Measurements from ENCODE around the gene TEX50.
"Not testable (repeated sequence)": the region's sequence is repeated elsewhere in the genome, so short reads cannot be mapped to it uniquely, and the experiment has no call there.

The TEX50 gene

DNA sequence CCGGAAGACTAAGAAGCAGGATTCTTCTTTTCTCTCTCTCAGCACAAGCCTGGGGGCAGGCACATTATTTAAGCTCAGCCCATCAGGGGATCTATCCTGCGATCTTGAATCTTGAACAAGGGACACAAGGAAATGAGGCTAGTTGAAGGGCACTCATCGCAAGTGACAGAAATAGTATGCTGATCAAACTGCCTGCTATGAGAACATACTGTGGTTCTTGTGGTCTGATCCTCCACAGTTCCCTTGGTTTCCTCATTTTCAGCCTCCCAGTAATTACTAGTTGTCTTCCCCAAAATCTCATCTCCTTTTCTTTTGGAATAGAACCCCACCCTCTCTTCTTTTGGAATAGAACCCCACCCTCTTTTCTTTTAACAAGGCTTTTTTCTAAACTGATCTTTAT lies 28.0 kb downstream of the TEX50 start:
- no peak for DNase-seq

- DNase-seq = no peak
Observed at GRCh38 chr1:173666646-173667045, 31.5 kb downstream of the TEX50 start.

DNA sequence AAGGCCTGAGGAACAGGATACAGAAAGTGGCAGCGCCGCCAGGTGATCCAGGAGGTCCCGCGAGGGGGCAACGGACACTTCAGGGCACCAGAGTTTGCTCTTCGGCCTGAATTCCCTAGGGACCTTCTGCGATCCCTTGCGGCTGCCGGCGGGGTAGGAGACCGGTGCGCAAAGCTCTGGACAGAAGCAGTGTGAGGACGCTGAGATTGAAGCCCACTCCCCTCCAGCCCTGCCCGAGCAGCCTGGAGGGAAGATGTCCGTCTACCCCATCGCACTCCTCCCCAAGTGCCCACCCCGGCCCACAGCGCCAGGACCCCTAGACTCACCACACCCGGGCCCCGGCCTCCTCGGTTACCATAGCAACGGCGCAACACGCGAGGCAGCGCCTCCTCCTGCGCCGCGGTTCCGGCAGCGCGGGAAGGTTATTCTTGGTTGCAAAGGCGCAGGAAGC lies 34.4 kb downstream of the TEX50 start, which contains the start of gene ANKRD45:
Gene ANKRD45, minus strand, starts transcription at position 361 of the 451 bp plus-strand sequence. CDS start 10,433 bp downstream, outside the sequence.
- DNase-seq = no peak

DNA sequence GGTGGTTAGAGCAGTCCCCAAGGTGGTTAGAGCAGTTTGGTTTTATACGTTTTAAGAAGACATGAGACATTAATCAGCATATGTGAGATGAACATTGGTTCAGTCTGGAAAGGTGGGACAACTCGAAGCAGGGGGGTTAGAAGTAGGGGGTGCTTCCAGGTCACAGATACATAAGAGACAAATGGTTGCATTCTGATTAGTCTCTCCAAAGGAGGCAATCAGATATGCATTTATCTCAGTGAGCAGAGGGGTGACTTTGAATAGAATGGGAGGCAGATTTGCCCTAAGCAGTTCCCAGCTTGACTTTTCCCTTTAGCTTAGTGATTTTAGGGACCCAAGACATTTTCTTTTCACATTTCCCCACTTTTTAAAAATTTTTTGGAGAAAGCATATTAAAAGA lies 39.4 kb downstream of the TEX50 start:
- DNase-seq = not testable (repeated sequence)

DNA sequence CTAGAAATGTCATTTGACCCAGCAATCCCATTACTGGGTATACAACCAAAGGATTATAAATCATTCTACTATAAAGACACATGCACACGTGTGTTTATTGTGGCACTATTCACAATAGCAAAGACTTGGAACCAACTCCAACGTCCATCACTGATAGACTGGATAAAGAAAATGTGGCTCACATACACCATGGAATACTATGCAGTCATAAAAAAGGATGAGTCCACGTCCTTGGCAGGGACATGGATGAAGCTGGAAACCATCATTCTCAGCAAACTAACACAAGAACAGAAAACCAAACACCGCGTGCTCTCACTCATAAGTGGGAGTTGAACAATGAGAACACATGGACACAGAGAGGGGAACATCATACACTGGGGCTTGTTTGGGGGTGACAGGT lies 45.0 kb downstream of the TEX50 start:
- not testable (repeated sequence) for DNase-seq

- DNase-seq = no peak
Observed at GRCh38 chr1:173682184-173682583, 47.0 kb downstream of the TEX50 start.

DNA sequence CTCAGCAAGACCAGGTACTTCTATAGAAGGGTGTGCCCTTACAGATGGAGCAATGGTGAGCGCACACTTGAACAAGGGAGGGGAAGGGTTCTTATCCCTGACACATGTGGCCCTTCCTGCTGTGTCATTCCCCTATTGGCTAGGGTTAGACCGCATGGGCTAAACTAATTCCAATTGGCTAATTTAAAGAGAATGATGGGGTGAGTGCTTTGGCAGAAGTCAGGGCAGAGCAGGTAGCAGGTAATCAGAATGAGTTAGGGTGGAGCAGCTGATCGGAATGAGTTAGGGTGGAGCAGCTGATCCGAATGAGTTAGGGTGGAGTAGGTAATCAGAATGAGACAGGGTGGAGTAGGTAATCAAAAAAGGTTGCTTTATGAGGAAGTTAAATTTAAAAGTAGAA lies 48.7 kb downstream of the TEX50 start:
- not testable (repeated sequence) for DNase-seq

- DNase-seq = not testable (repeated sequence)
Observed at GRCh38 chr1:173685121-173685520, 50.0 kb downstream of the TEX50 start.

Data from NCI-H2171 treated with DMSO at 0.1 percent for 48 hours (cell line).